ENCODE results near the gene XYLT1. TPM values are rescaled to one million over a fixed set of nuclear protein-coding genes. Genes with fewer than 3 reads are reported as not detected.

Gene XYLT1
- total RNA-seq, 1 donor from 2014 or later = 17.6 TPM

DNA sequence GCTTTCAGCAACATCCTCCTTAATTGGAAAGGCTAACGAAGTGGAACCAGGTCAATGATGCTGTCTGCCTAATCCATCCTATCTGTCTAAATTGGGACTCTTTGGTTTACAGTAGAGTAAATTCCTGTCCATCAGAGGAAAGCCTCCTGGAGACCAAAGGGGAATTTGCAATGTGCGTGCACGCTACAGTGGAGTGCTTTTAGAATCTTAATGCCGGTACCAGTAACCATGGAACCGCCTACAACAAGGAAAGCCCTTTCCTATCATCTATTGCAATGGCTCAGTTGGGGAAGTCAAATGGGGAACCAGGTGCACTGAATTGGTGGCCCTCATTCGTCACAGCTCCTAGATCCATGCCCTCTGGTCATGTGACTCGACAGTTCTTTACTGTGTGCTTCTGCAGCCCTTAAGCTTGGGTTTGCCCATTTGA is 110.1 kb downstream of the XYLT1 start:
- TF ChIP-seq, protein P1, sequence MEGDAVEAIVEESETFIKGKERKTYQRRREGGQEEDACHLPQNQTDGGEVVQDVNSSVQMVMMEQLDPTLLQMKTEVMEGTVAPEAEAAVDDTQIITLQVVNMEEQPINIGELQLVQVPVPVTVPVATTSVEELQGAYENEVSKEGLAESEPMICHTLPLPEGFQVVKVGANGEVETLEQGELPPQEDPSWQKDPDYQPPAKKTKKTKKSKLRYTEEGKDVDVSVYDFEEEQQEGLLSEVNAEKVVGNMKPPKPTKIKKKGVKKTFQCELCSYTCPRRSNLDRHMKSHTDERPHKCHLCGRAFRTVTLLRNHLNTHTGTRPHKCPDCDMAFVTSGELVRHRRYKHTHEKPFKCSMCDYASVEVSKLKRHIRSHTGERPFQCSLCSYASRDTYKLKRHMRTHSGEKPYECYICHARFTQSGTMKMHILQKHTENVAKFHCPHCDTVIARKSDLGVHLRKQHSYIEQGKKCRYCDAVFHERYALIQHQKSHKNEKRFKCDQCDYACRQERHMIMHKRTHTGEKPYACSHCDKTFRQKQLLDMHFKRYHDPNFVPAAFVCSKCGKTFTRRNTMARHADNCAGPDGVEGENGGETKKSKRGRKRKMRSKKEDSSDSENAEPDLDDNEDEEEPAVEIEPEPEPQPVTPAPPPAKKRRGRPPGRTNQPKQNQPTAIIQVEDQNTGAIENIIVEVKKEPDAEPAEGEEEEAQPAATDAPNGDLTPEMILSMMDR (IDR thresholded peaks at IDR 0.05) = no peak
- H3K27ac Mint-ChIP-seq (ENCODE audit: unreplicated experiment) = no peak overlapping the region
- no peaks in the 10 kb centered on the region for H3K36me3 Mint-ChIP-seq (ENCODE audit: low read depth)
- peaks cover 80% of the 10 kb centered on the region for H3K4me1 Mint-ChIP-seq (ENCODE audit: low read depth)
- no peaks in the 10 kb centered on the region for H3K27me3 Mint-ChIP-seq (ENCODE audit: low read depth)
- no peak overlapping the region for H3K4me3 Mint-ChIP-seq (ENCODE audit: unreplicated experiment)
- no peaks in the 10 kb centered on the region for H3K9me3 Mint-ChIP-seq (ENCODE audit: low read depth)
- no peak for DNase-seq (ENCODE audit: low spot score)

DNA sequence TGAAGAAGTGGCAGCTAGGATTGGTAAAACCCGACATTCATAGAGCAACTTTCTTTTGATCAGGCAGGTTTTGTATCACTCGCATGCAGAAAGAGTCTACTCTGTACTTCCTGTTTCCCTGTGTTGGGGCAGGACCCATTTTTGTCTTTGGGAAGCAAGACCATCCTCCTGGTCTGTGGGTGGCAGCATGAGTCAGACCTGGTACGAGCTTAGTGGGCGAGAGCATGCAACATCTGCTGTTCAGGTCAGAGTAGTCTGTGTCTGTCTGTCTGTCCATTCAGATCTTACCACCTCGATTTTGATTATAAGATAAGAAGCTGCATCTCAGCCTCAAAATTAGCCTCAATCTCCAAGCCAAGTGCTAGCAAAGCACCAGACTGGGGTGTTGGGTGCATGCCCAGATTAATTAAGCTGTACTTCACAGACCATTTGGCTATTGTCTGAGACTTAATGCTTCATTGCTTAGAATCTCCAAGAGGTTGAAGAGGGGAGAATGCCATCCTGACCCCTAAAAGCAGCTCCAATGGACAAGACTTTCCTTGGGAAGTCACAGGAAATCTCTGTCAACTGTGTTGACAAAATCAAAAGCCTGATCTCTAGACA is 110.9 kb downstream of the XYLT1 start:
- no peak for DNase-seq (ENCODE audit: low spot score)
- no peaks in the 10 kb centered on the region for H3K9me3 Mint-ChIP-seq (ENCODE audit: low read depth)
- H3K36me3 Mint-ChIP-seq (ENCODE audit: low read depth) = no peaks in the 10 kb centered on the region
- peak overlapping the region; percentile 22 for H3K27ac Mint-ChIP-seq (ENCODE audit: unreplicated experiment)
- no peaks in the 10 kb centered on the region for H3K27me3 Mint-ChIP-seq (ENCODE audit: low read depth)
- no peak overlapping the region for H3K4me3 Mint-ChIP-seq (ENCODE audit: unreplicated experiment)
- H3K4me1 Mint-ChIP-seq (ENCODE audit: low read depth) = peaks cover 72% of the 10 kb centered on the region
- TF ChIP-seq, protein P1 (IDR thresholded peaks at IDR 0.05) = no peak

DNA sequence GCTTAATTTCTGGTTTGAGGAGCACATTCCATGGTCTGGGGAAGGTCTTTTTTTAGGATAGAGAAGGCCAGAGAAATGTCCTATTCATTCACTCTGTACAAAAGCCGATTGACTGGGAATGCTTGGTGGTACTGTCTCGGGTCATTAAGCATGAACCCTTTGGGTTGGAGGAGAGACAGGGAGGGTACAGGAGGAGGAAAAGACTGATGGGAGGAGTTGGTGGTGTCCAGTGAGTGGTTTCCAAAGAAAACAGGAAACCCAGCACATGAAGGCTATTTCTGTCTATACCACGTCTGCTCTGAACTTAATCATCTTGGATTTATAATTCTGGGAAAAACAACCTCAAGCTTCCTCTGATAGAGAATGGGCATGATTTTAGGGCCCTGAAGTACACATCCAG is 111.9 kb downstream of the XYLT1 start:
- Mint-ChIP-seq H3K27ac (ENCODE audit: unreplicated experiment) (peak overlapping the region; percentile 64), H3K27me3 (ENCODE audit: low read depth) (no peaks in the 10 kb centered on the region), H3K4me3 (ENCODE audit: unreplicated experiment) (no peak overlapping the region), H3K4me1 (ENCODE audit: low read depth) (peaks cover 63% of the 10 kb centered on the region), H3K36me3 (ENCODE audit: low read depth) (no peaks in the 10 kb centered on the region), H3K9me3 (ENCODE audit: low read depth) (no peaks in the 10 kb centered on the region)
- no peak for DNase-seq (ENCODE audit: low spot score)
- TF ChIP-seq, protein P1 (IDR thresholded peaks at IDR 0.05) = no peak

DNA sequence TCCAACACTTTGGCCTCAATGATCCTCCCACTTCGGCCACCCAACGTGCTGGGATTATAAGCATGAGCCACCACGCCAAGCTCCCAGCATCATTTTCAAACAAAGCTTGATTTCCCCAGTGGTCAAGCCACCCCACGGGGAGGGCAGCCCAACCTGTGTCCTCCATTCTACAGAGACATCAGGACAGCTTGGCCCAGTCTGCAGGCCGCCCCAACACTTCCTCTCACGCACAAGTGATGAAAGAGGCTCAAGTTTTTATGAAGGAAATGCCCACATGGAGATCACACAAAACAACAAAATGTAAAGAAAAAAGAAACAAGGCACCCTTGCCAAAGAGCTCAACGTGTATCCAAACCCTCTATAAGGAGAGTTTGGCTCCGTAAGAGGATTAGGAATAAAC is 112.4 kb downstream of the XYLT1 start:
- H3K27me3 Mint-ChIP-seq (ENCODE audit: low read depth) = no peaks in the 10 kb centered on the region
- no peak for DNase-seq (ENCODE audit: low spot score)
- H3K4me1 Mint-ChIP-seq (ENCODE audit: low read depth) = peaks cover 63% of the 10 kb centered on the region
- H3K4me3 Mint-ChIP-seq (ENCODE audit: unreplicated experiment) = no peak overlapping the region
- no peaks in the 10 kb centered on the region for H3K36me3 Mint-ChIP-seq (ENCODE audit: low read depth)
- H3K9me3 Mint-ChIP-seq (ENCODE audit: low read depth) = no peaks in the 10 kb centered on the region
- H3K27ac Mint-ChIP-seq (ENCODE audit: unreplicated experiment) = peak overlapping the region; percentile 64
- TF ChIP-seq, protein P1 (IDR thresholded peaks at IDR 0.05) = no peak

DNA sequence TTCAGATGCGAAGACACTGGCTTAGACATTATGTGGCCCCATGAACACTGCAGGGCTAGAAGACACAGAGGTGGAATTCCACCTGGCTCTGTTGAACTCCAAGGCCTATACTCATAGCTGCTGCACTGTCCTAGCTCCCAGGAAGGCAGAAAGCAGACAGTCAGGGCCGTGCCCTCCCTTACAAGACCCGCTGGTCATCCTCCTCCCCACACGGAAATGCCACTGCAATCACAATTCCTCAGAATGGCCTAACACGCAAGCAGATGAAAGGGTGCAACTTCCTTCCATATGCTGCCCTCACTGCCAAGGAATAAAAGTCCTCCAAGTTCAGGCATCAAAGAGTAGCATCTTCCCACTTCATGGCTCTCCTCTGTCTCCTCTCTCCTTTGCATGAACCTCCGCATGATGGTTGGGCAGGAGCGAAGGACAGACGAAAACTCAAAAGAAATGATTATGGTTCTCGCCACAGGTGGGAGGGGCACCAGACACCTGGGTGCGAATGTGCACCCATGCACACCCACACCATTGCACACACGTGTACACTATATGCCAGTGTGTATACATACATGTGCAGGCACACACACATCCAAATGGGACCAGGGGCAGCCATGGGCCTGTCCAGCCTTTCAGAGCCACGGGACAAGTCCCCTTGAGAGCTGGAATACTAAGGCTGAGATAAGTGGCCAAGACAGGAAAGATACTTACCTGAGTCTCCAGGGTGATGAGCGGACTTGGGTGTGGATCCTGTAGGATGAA is 113.3 kb downstream of the XYLT1 start:
- Mint-ChIP-seq H3K4me3 (ENCODE audit: unreplicated experiment) (no peak overlapping the region), H3K27ac (ENCODE audit: unreplicated experiment) (peak overlapping the region; percentile 5), H3K9me3 (ENCODE audit: low read depth) (no peaks in the 10 kb centered on the region), H3K27me3 (ENCODE audit: low read depth) (no peaks in the 10 kb centered on the region), H3K4me1 (ENCODE audit: low read depth) (peaks cover 55% of the 10 kb centered on the region), H3K36me3 (ENCODE audit: low read depth) (no peaks in the 10 kb centered on the region)
- TF ChIP-seq, protein P1 (IDR thresholded peaks at IDR 0.05) = no peak
- no peak for DNase-seq (ENCODE audit: low spot score)
